HAP-1 (cell line): ENCODE data around the gene CXADR.
"Not testable (repeated sequence)": the region's sequence is repeated elsewhere in the genome, so short reads cannot be mapped to it uniquely, and the experiment has no call there.

Source experiments
- DNase-seq, 2 experiments: peaks; one replicate each; pipeline ENCODE4 v3.0.0-alpha.2; 2016 to 2020; ENCODE audit warnings: low spot score in 2 of 2
- H3K27me3 ChIP-seq: fragments of 250-450 bp; sonication (Bioruptor Pico); 2 replicates; pipeline ENCODE4 v1.5.1; 2020; ENCODE audit warnings: low read depth, mild to moderate bottlenecking, moderate library complexity
- H3K36me3 ChIP-seq: fragments of 250-450 bp; sonication (Bioruptor Pico); replicated peaks from 2 replicates; pipeline ENCODE4 v1.5.1; 2020; ENCODE audit warnings: mild to moderate bottlenecking
- H3K4me1 ChIP-seq: fragments of 250-450 bp; sonication (Bioruptor Pico); 2 replicates; pipeline ENCODE4 v1.5.1; 2020; ENCODE audit warnings: mild to moderate bottlenecking
- H3K4me3 ChIP-seq: fragments of 250-450 bp; sonication (Bioruptor Pico); 2 replicates; pipeline ENCODE4 v1.5.1; 2020; ENCODE audit warnings: mild to moderate bottlenecking, moderate library complexity
- H3K9me3 ChIP-seq: fragments of 250-450 bp; sonication (Bioruptor Pico); 2 replicates; pipeline ENCODE4 v1.5.1; 2020; ENCODE audit warnings: mild to moderate bottlenecking, moderate library complexity
- in situ Hi-C: fragments of 300-500 bp; cut with MboI; formaldehyde crosslinking; loops from 3 replicates; pipeline ENCODE4 v1.14.3; 2020; ENCODE audit warnings: low sequenced_read_pairs, inconsistent platforms, mixed read lengths

Gene CXADR

GRCh38 chr21:17512253-17513213 is at the start of gene CXADR:
CXADR (plus strand) TSS chr21:17513043; CDS start chr21:17513130, 87 bp downstream.
- in situ Hi-C loops = no loop called here
- peak within 1 kb of the TSS; percentile 63 for H3K4me3 ChIP-seq
- DNase-seq = peak; percentile 87 to 91

GRCh38 chr21:17466166-17466565 is 46.7 kb upstream of the CXADR start:
- Histone ChIP-seq H3K36me3 (no peaks in the 10 kb centered on the region), H3K4me3 (no peak overlapping the region), H3K4me1 (peaks cover 25% of the 10 kb centered on the region), H3K9me3 (no peaks in the 10 kb centered on the region), H3K27me3 (no peaks in the 10 kb centered on the region)
- in situ Hi-C loops = no loop called here
- DNase-seq = no peak

More at GRCh38 chr21:17512253-17513213, at the start of gene CXADR:
- H3K4me1 ChIP-seq = peaks cover 7% of the 10 kb centered on the region
- peaks cover 8% of the 10 kb centered on the region; the same call in 1 of the 2 replicates for H3K27me3 ChIP-seq
- no peaks in the 10 kb centered on the region for H3K9me3 ChIP-seq
- no peaks in the 10 kb centered on the region for H3K36me3 ChIP-seq

GRCh38 chr21:17467392-17467791 is 45.5 kb upstream of the CXADR start:
- peak; percentile 17 to 94 for DNase-seq
- Histone ChIP-seq H3K9me3 (no peaks in the 10 kb centered on the region), H3K36me3 (no peaks in the 10 kb centered on the region), H3K27me3 (no peaks in the 10 kb centered on the region), H3K4me1 (peaks cover 25% of the 10 kb centered on the region), H3K4me3 (no peak overlapping the region)
- in situ Hi-C loops = no loop called here

- Histone ChIP-seq H3K27me3 (no peaks in the 10 kb centered on the region), H3K36me3 (no peaks in the 10 kb centered on the region), H3K9me3 (no peaks in the 10 kb centered on the region), H3K4me3 (no peak overlapping the region), H3K4me1 (peaks cover 25% of the 10 kb centered on the region)
- DNase-seq = peak; percentile 11 to 17
- in situ Hi-C loops = no loop called here
These were observed 45.0 kb upstream of the CXADR start for GRCh38 chr21:17467829-17468228.

GRCh38 chr21:17468698-17469097 is 44.1 kb upstream of the CXADR start:
- no peak for DNase-seq
- H3K9me3 ChIP-seq = no peaks in the 10 kb centered on the region
- no peak overlapping the region for H3K4me3 ChIP-seq
- peaks cover 19% of the 10 kb centered on the region for H3K4me1 ChIP-seq
- H3K27me3 ChIP-seq = no peaks in the 10 kb centered on the region
- H3K36me3 ChIP-seq = no peaks in the 10 kb centered on the region
- in situ Hi-C loops = no loop called here

- no peak overlapping the region for H3K4me3 ChIP-seq
- H3K4me1 ChIP-seq = peaks cover 16% of the 10 kb centered on the region
- no peak for DNase-seq
- no peaks in the 10 kb centered on the region for H3K36me3 ChIP-seq
- no peaks in the 10 kb centered on the region for H3K9me3 ChIP-seq
- in situ Hi-C loops = no loop called here
- H3K27me3 ChIP-seq = no peaks in the 10 kb centered on the region
These were observed 43.1 kb upstream of the CXADR start for GRCh38 chr21:17469727-17470126.

GRCh38 chr21:17472182-17472581 is 40.7 kb upstream of the CXADR start:
- Histone ChIP-seq H3K27me3 (no peaks in the 10 kb centered on the region), H3K36me3 (no peaks in the 10 kb centered on the region), H3K9me3 (no peaks in the 10 kb centered on the region), H3K4me3 (no peak overlapping the region), H3K4me1 (peaks cover 11% of the 10 kb centered on the region)
- no peak for DNase-seq
- in situ Hi-C loops = no loop called here

GRCh38 chr21:17472592-17473271 is 40.1 kb upstream of the CXADR start:
- H3K9me3 ChIP-seq = no peaks in the 10 kb centered on the region
- H3K36me3 ChIP-seq = no peaks in the 10 kb centered on the region
- no peaks in the 10 kb centered on the region for H3K27me3 ChIP-seq
- H3K4me1 ChIP-seq = peaks cover 9% of the 10 kb centered on the region; the same call in 1 of the 2 replicates
- DNase-seq = no peak
- H3K4me3 ChIP-seq = no peak overlapping the region
- in situ Hi-C loops = no loop called here

- Histone ChIP-seq H3K4me1 (no peaks in the 10 kb centered on the region), H3K9me3 (no peaks in the 10 kb centered on the region), H3K4me3 (no peak overlapping the region), H3K27me3 (no peaks in the 10 kb centered on the region), H3K36me3 (no peaks in the 10 kb centered on the region)
- DNase-seq = no peak
- in situ Hi-C loops = no loop called here
These were observed 36.8 kb upstream of the CXADR start for GRCh38 chr21:17476006-17476405.

- H3K27me3 ChIP-seq, in situ Hi-C loops, H3K9me3 ChIP-seq, H3K4me3 ChIP-seq, DNase-seq, H3K4me1 ChIP-seq, H3K36me3 ChIP-seq: not testable (repeated sequence)
These were observed 34.7 kb upstream of the CXADR start for GRCh38 chr21:17478156-17478555.

- Histone ChIP-seq H3K4me1 (no peaks in the 10 kb centered on the region), H3K9me3 (no peaks in the 10 kb centered on the region), H3K4me3 (no peak overlapping the region), H3K36me3 (no peaks in the 10 kb centered on the region), H3K27me3 (no peaks in the 10 kb centered on the region)
- DNase-seq = no peak
- in situ Hi-C loops = no loop called here
These were observed 33.2 kb upstream of the CXADR start for GRCh38 chr21:17479606-17480005.

- DNase-seq = no peak
- H3K27me3 ChIP-seq = 0 out of 2 replicates have a peak, but pooled peaks cover 1% of the 10 kb centered on the region
- H3K9me3 ChIP-seq = no peaks in the 10 kb centered on the region
- H3K36me3 ChIP-seq = no peaks in the 10 kb centered on the region
- in situ Hi-C loops = no loop called here
- H3K4me3 ChIP-seq = no peak overlapping the region
- no peaks in the 10 kb centered on the region for H3K4me1 ChIP-seq
These were observed 29.9 kb upstream of the CXADR start for GRCh38 chr21:17482928-17483327.

- in situ Hi-C loops = no loop called here
- no peak for DNase-seq
These were observed 24.2 kb upstream of the CXADR start for GRCh38 chr21:17488620-17489019.

GRCh38 chr21:17489565-17489964 is 23.3 kb upstream of the CXADR start:
- H3K27me3 ChIP-seq, H3K9me3 ChIP-seq, H3K4me1 ChIP-seq, in situ Hi-C loops, DNase-seq, H3K36me3 ChIP-seq, H3K4me3 ChIP-seq: not testable (repeated sequence)

More at GRCh38 chr21:17488620-17489019, 24.2 kb upstream of the CXADR start:
- Histone ChIP-seq H3K4me1 (no peaks in the 10 kb centered on the region), H3K36me3 (no peaks in the 10 kb centered on the region), H3K9me3 (no peaks in the 10 kb centered on the region), H3K4me3 (no peak overlapping the region), H3K27me3 (0 out of 2 replicates have a peak, but pooled peaks cover 7% of the 10 kb centered on the region)
